OCI-LY7 (cell line): Measurements from ENCODE around the gene CTH. TPM values are rescaled to one million over a fixed set of nuclear protein-coding genes. Genes with fewer than 3 reads are reported as not detected.
A peak's percentile ranks its signal among the peaks of the same experiment; 100 is the strongest.

Experiments used
- BruUV-seq: library from RNA; stranded (reverse); fragments of 400-500 nt; replicated peaks from 2 replicates; lab custom pipeline; 2021; lab: Mats Ljungman, UMichigan
- CTCF ChIA-PET: fragments of 300-600 bp; sonication (Branson Sonifier 250); formaldehyde crosslinking; loops from one replicate; lab custom pipeline; 2022; ENCODE audit warnings: antibody characterized with exemption; ENCODE audit not compliant: unreplicated experiment; lab: Charles Lee
- POLR2A ChIA-PET: fragments of 300-600 bp; sonication (Branson Sonifier 250); formaldehyde crosslinking; loops from one replicate; lab custom pipeline; 2022; ENCODE audit warnings: antibody characterized with exemption; lab: Charles Lee
- DNase-seq: peaks from one replicate; pipeline ENCODE4 v3.0.0-alpha.2; 2015; ENCODE audit warnings: low spot score
- H2AFZ ChIP-seq: fragments of 200-600 bp; sonication (generic), shearing (Covaris generic); 2 replicates; pipeline ENCODE4 v1.6.1; 2014; ENCODE audit warnings: mild to moderate bottlenecking, antibody characterized with exemption, low read length, moderate library complexity
- H3K27ac ChIP-seq: fragments of 200-600 bp; sonication (generic); 2 replicates; pipeline ENCODE4 v1.5.1; 2014; ENCODE audit warnings: mixed run types, low read depth, mild to moderate bottlenecking, moderate library complexity, low read length, inconsistent platforms; ENCODE audit not compliant: poor library complexity, severe bottlenecking
- H3K36me3 ChIP-seq: fragments of 200-600 bp; sonication (generic); 2 replicates; pipeline ENCODE4 v1.6.1; 2014; ENCODE audit warnings: mild to moderate bottlenecking, antibody characterized with exemption, low read length, moderate library complexity, mixed read lengths; ENCODE audit not compliant: insufficient read depth
- H3K4me1 ChIP-seq: fragments of 200-600 bp; sonication (generic); 2 replicates; pipeline ENCODE4 v1.5.1; 2014; ENCODE audit warnings: mild to moderate bottlenecking, low read length; ENCODE audit not compliant: insufficient read depth, poor library complexity, severe bottlenecking
- H3K4me2 ChIP-seq: fragments of 200-600 bp; sonication (generic); 2 replicates; pipeline ENCODE4 v1.6.1; 2014; ENCODE audit warnings: mild to moderate bottlenecking, low read length
- H3K4me3 ChIP-seq: fragments of 200-600 bp; sonication (generic); 2 replicates; pipeline ENCODE4 v1.5.1; 2014; ENCODE audit warnings: mild to moderate bottlenecking, low read depth, low read length; ENCODE audit not compliant: poor library complexity, severe bottlenecking
- H3K79me2 ChIP-seq: fragments of 200-600 bp; sonication (generic); 2 replicates; pipeline ENCODE4 v1.6.1; 2016; ENCODE audit warnings: low read depth, mild to moderate bottlenecking, low read length, moderate library complexity, mixed read lengths; ENCODE audit not compliant: insufficient read depth
- H3K9me2 ChIP-seq: fragments of 200-600 bp; sonication (generic); 2 replicates; pipeline ENCODE4 v1.6.1; 2016; ENCODE audit warnings: mild to moderate bottlenecking, low read length, mixed read lengths; ENCODE audit not compliant: insufficient read depth
- H3K9me3 ChIP-seq: fragments of 200-600 bp; sonication (generic); 2 replicates; pipeline ENCODE4 v1.6.1; 2014; ENCODE audit warnings: mild to moderate bottlenecking, mixed run types, low read length, mixed read lengths
- H4K20me1 ChIP-seq: fragments of 200-600 bp; sonication (generic); 2 replicates; pipeline ENCODE4 v1.6.1; 2014; ENCODE audit warnings: mild to moderate bottlenecking, antibody characterized with exemption, low read length, moderate library complexity, mixed read lengths; ENCODE audit not compliant: insufficient read depth
- EZH2phosphoT487 ChIP-seq: fragments of 200-600 bp; sonication (generic); IDR thresholded peaks from 2 replicates; pipeline ENCODE4 v1.6.1; 2018; ENCODE audit warnings: low read depth, borderline replicate concordance, mild to moderate bottlenecking, mixed run types, antibody characterized with exemption, low read length, moderate library complexity, mixed read lengths
- intact Hi-C: fragments of 100-400 bp; cut with micrococcal nuclease; formaldehyde crosslinking; loops from one replicate; pipeline ENCODE4 v1.10.0; 2022; ENCODE audit not compliant: unreplicated experiment
- total RNA-seq, 2 experiments: library from RNA; depleted of rRNA in 1 of 2; stranded (reverse); fragments of >200 nt in 1 of 2; shearing (Covaris generic) in 1 of 2; gene quantifications; 2 replicates each; pipeline ENCODE4 v1.2.3, GENCODE V29; 2014 to 2022
- TF ChIP-seq, protein P1 (sequence below): fragments of 200-600 bp; sonication (generic); conservative IDR thresholded peaks from 2 replicates; pipeline ENCODE4 v1.5.1; 2014; ENCODE audit warnings: mild to moderate bottlenecking, antibody characterized with exemption, low read length, moderate library complexity, mixed read lengths

The CTH gene
- total RNA-seq, 2 experiments from 2014 or later, result 9.7 to 14.4 TPM

GRCh38 chr1:70420320-70420719, 9.3 kb downstream of the CTH start:
- TF ChIP-seq, protein P1, sequence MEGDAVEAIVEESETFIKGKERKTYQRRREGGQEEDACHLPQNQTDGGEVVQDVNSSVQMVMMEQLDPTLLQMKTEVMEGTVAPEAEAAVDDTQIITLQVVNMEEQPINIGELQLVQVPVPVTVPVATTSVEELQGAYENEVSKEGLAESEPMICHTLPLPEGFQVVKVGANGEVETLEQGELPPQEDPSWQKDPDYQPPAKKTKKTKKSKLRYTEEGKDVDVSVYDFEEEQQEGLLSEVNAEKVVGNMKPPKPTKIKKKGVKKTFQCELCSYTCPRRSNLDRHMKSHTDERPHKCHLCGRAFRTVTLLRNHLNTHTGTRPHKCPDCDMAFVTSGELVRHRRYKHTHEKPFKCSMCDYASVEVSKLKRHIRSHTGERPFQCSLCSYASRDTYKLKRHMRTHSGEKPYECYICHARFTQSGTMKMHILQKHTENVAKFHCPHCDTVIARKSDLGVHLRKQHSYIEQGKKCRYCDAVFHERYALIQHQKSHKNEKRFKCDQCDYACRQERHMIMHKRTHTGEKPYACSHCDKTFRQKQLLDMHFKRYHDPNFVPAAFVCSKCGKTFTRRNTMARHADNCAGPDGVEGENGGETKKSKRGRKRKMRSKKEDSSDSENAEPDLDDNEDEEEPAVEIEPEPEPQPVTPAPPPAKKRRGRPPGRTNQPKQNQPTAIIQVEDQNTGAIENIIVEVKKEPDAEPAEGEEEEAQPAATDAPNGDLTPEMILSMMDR, result no peak
- no peak for TF ChIP-seq EZH2phosphoT487
- H3K4me3 ChIP-seq, result no peak overlapping the region
- CTCF ChIA-PET, result no interaction called here
- no peaks in the 10 kb centered on the region for H3K9me2 ChIP-seq
- no peak for DNase-seq
- H3K4me2 ChIP-seq, result no peak overlapping the region
- H2AFZ ChIP-seq, result no peak overlapping the region
- intact Hi-C loops, result no loop called here
- no peak overlapping the region for H3K27ac ChIP-seq
- BruUV-seq, result no TSS peak
- no peaks in the 10 kb centered on the region for H3K9me3 ChIP-seq
- no peaks in the 10 kb centered on the region for H4K20me1 ChIP-seq
- H3K36me3 ChIP-seq, result peaks cover 4% of the 10 kb centered on the region; the same call in 1 of the 2 replicates
- H3K79me2 ChIP-seq, result no peaks in the 10 kb centered on the region
- peaks cover 8% of the 10 kb centered on the region for H3K4me1 ChIP-seq
- POLR2A ChIA-PET, result interaction anchor here (0.5 to 1.3 kb wide), 3 partner anchors 10 to 79 kb away, joined by 3 to 4 read pairs (median 4); no protein-coding TSS in a partner anchor

DNA sequence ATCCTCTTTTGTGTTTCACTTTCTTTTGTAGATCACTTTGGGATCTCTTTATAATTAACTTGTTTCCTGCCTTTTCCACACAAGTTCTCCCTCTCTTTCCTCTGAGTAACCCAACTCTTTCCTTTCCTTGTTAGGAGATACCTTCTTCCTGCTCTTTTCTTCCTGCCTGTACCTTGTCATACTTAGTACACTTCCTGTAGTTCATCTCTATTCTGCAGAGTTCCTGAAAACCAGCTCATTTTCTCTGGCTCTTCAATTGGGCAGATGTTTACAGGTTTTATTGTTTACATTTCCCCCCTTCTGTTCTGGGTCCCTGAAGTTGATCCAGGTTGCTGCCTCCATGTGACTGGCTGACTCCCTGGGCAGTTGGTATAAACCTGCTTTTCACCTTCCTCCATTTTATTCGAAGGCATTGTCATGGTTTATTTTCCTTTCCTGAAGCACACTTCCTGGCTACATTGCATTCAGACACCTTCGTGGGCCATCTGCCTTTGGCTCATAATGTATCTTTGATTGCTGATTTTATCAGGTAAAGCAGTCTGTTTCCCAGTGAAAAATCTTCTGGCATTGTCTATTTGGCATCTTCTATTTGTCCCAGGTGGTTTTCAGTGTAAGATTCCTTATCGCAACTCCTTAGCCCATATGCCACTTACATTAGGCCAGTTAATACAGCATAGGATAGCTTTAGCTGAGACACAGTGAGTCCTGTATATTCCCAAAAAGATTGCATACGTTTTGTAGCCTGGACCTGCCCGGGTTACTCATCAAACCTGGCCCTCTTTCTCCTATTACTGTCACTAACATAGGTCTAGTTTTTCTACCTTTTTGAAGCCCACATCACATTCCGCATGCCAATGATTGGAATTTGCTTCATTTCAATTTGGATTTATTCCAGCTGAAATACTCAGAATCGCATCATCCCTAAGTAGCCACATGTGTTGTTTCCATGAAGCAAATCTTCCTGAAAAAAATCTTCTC, 15.4 kb downstream of the CTH start:
- Histone ChIP-seq H3K4me3 (no peak overlapping the region), H2AFZ (0 out of 2 replicates have a peak overlapping the region, but pooled peaks have one; percentile 32), H3K27ac (no peak overlapping the region), H3K36me3 (0 out of 2 replicates have a peak, but pooled peaks cover 4% of the 10 kb centered on the region), H3K4me1 (no peaks in the 10 kb centered on the region), H3K4me2 (no peak overlapping the region), H3K79me2 (no peaks in the 10 kb centered on the region), H4K20me1 (no peaks in the 10 kb centered on the region), H3K9me3 (no peaks in the 10 kb centered on the region), H3K9me2 (no peaks in the 10 kb centered on the region)
- intact Hi-C loops, result no loop called here
- no TSS peak for BruUV-seq
- no peak for DNase-seq
- no peak for TF ChIP-seq EZH2phosphoT487
- TF ChIP-seq, protein P1, result no peak
- ChIA-PET CTCF (no interaction called here), POLR2A (no interaction called here)
